ENCODE measurements around the gene DBX1.

DNA sequence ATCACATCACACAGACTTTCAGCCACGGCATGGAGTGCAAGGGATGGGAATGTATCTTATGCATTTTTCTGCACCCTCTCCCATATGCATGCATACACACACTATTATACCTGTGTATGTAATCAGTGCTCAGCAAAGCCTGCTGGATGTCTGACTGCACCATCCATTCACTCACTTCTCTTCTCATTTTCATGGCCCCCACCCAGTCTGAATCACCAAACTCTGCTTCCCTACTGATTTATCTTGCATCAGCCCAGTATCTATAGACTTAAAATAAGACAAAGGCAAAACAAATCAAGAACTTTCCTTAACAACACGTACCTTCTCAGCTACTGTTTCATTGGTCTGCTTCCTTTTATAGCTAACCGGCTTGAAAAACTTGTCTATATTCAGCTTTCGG, 21.6 kb downstream of the DBX1 start:
- TF ChIP-seq, protein P1, sequence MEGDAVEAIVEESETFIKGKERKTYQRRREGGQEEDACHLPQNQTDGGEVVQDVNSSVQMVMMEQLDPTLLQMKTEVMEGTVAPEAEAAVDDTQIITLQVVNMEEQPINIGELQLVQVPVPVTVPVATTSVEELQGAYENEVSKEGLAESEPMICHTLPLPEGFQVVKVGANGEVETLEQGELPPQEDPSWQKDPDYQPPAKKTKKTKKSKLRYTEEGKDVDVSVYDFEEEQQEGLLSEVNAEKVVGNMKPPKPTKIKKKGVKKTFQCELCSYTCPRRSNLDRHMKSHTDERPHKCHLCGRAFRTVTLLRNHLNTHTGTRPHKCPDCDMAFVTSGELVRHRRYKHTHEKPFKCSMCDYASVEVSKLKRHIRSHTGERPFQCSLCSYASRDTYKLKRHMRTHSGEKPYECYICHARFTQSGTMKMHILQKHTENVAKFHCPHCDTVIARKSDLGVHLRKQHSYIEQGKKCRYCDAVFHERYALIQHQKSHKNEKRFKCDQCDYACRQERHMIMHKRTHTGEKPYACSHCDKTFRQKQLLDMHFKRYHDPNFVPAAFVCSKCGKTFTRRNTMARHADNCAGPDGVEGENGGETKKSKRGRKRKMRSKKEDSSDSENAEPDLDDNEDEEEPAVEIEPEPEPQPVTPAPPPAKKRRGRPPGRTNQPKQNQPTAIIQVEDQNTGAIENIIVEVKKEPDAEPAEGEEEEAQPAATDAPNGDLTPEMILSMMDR (IDR thresholded peaks at IDR 0.05): no peak
- no peak for TF ChIP-seq POLR2A (IDR thresholded peaks at IDR 0.05)

Measured in testis (tissue), 2 donors.